ENCODE data around the gene SLC16A1.
"Not testable (repeated sequence)": the region's sequence is repeated elsewhere in the genome, so short reads cannot be mapped to it uniquely, and the experiment has no call there.

SLC16A1 gene

GRCh38 chr1:112925015-112925414 lies 31.0 kb downstream of the SLC16A1 start:
- DNase-seq (ENCODE audit: low read depth), result no peak

DNA sequence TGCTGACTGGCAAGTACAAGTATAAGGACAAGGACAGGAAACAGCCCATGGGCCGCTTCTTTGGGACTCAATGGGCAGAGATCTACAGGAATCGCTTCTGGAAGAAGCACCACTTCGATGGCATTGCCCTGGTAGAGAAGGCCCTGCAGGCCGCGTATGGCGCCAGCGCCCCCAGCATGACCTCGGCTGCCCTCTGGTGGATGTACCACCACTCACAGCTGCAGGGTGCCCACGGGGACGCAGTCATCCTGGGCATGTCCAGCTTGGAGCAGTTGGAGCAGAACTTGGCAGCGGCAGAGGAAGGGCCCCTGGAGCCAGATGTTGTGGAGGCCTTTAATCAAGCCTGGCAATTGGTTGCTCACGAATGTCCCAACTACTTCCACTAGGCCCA lies 32.0 kb downstream of the SLC16A1 start:
- no peak for DNase-seq (ENCODE audit: low read depth)

GRCh38 chr1:112923234-112923958 lies 32.6 kb downstream of the SLC16A1 start:
- DNase-seq (ENCODE audit: low read depth), result no peak

DNA sequence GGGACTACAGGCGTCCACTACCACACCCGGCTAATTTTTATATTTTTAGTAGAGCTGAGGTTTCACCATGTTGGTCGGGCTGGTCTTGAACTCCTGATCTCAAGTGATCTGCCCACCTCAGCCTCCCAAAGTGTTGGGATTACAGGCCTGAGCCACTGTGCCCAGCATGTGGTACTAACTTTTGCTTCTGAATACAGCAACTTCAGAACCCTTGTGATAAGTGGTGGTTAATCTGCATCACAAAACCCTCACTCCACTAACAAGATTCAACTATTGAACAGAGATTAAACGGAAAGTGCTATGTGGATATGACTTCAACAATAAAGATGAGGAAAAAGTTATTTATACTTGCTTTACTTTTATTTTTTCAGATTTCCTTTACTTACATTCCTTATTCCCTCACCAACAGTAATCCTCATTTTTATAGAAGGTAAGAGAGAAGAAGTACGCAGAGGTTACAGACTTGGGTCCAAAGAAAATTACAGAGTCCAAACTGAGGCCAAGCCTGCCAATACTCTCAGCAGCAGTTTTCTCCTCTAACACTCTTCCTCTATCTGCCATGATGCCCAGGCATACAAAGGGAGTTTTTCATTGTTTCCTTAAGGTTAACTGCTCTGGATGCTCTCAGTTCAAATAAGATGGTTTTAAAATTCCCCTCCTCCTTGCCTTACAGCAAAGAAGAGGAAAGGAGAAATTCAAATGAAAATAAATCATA lies 44.3 kb downstream of the SLC16A1 start:
- DNase-seq (ENCODE audit: low read depth), result no peak

DNA sequence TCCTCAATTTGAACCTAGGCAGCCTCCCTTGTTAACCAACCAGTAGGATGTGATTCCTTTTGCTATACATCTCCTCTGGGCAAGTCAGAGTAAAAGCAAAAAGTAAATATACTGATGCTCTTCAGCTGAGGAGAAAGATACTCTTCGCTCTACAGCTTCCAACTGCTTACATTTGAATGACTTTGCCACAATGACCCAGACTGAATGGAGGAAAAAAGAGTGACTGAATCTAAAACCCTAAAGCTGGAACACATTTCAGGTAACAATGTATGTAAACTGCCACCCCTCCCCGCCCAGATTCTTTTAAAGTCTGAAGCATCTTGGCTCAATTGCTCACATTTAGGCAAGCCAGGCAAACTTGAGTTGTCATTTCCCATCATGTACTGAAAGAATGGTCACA lies 46.1 kb downstream of the SLC16A1 start:
- no peak for DNase-seq (ENCODE audit: low read depth)

DNA sequence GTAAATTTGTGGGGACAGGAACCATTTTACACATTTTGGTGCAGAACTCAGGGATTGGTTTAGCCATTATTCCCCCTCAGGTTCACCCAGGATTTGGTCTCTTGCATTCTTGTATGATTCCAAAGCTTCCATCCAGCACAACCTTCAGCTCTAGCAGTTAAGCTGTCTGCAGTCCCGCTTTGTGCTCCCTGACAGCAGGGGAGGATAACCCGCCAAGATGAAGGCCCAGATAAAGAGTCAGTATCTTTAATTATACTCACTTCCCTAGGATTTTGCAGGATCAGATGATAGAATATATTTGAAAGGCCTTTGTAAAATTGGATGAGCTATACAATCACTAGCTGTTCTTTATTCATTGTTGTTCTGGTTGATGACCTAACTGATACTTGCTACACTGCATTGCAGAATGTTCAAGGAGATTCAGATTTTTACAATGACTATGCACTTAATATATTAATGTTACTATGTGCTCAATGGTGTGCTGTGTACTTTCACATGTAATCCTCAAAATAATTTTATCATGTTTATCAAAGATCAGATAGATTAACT lies 49.8 kb downstream of the SLC16A1 start:
- no peak for DNase-seq (ENCODE audit: low read depth)

DNA sequence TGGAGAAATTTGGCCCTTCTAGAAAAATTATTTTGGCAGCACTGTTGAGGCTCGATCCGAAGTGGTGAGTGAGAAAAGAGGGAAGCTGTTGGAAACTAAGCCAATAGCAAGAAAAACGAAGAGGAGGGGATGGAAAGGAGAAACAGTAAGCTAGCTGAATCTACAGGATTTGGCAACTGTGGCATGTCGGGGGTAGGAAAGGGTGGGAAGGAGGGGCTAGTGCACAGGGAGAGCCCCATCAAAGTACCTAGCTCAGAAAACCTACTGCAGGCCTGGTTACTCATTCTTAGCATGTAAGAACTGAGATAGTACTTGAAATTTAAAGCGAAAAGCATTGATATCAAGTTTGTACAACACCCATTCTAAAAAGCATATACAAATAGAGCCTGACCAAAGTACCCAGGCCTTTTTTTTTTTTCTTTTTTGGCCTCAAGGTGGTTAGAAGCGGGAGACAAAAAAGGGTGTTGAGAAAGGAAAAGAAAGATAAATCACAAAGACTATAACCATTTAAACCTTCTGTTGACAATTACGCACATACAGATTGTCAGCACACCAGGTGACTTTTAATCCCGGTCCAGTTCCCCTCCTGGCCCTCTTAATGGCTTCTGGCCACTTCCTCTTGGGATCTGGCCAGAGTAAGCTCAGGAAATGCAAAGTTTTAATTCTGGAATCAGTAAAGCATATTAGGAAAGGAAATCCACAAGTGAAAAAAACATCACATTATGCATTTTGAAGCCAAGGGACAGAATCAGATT lies 50.4 kb downstream of the SLC16A1 start:
- DNase-seq (ENCODE audit: low read depth), result no peak

GRCh38 chr1:112904831-112905261 lies 51.1 kb downstream of the SLC16A1 start:
- DNase-seq (ENCODE audit: low read depth), result no peak

GRCh38 chr1:112904071-112904830 lies 51.7 kb downstream of the SLC16A1 start:
- DNase-seq (ENCODE audit: low read depth), result no peak

- DNase-seq (ENCODE audit: low read depth), result no peak
Measured at GRCh38 chr1:112902221-112902620, 53.8 kb downstream of the SLC16A1 start.

DNA sequence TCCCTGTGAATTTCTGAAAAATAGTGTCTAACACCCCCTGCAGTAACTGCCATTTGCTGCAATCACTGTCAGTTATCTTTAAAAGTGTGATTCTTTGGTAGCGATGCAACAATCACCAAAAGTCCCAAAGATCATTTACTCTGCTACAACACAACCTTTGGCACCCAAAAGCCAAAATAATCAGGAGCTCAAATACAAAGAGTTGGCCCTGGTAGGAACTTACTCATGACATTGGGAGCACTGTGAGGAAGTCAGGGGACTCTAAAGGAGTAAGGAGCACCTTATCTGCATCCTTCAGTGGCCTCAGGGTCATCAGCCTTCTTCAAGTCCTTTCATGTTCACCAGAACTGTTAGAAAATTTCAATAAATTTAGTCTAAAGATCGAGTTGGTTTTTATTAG lies 54.6 kb downstream of the SLC16A1 start:
- no peak for DNase-seq (ENCODE audit: low read depth)

DNA sequence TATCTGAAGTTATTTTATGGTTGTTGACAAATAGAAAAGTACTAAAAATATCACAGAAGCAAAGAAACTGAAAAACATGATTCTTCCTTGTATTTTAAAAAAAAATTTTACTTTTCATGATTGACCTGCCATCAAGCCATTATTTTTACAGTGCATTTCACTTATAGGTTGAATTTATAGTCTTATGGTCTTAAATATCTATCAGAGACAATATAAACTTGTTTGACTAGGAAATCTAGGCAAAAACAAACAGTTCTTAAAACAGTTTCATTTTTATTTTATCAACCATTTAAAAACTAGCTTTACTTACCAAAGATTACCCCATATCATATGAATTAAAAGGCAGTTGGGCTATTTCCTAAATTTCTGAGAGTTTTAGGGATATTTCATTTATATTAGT lies 59.2 kb downstream of the SLC16A1 start:
- DNase-seq (ENCODE audit: low read depth), result no peak

- no peak for DNase-seq (ENCODE audit: low read depth)
Measured at GRCh38 chr1:112894561-112895011, 61.4 kb downstream of the SLC16A1 start.

GRCh38 chr1:112894010-112894292 lies 62.0 kb downstream of the SLC16A1 start:
- DNase-seq (ENCODE audit: low read depth), result no peak

- DNase-seq (ENCODE audit: low read depth), result no peak
Measured at GRCh38 chr1:112893288-112894009, 62.5 kb downstream of the SLC16A1 start.

DNA sequence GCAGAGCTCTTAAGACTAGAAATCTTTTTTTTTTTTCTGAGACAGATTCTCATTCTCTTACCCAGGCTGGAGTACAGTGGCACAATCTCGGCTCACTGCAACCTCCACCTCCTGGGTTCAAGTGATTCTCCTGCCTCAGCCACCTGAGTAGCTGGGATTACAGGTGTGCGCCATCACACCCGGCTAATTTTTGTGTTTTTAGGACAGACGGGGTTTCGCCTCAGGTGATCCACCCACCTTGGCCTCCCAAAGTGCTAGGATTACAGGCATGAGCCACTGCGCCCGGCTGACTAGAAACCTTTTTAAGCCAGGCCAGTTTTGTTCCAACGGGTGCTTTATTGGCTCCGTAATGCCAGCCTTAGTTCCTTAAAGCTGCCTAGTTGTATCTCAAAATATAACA lies 66.1 kb downstream of the SLC16A1 start:
- DNase-seq (ENCODE audit: low read depth), result not testable (repeated sequence)

GRCh38 chr1:112889052-112889768 lies 66.8 kb downstream of the SLC16A1 start:
- DNase-seq (ENCODE audit: low read depth), result no peak

- no peak for DNase-seq (ENCODE audit: low read depth)
Measured at GRCh38 chr1:112888630-112889029, 67.4 kb downstream of the SLC16A1 start.

DNA sequence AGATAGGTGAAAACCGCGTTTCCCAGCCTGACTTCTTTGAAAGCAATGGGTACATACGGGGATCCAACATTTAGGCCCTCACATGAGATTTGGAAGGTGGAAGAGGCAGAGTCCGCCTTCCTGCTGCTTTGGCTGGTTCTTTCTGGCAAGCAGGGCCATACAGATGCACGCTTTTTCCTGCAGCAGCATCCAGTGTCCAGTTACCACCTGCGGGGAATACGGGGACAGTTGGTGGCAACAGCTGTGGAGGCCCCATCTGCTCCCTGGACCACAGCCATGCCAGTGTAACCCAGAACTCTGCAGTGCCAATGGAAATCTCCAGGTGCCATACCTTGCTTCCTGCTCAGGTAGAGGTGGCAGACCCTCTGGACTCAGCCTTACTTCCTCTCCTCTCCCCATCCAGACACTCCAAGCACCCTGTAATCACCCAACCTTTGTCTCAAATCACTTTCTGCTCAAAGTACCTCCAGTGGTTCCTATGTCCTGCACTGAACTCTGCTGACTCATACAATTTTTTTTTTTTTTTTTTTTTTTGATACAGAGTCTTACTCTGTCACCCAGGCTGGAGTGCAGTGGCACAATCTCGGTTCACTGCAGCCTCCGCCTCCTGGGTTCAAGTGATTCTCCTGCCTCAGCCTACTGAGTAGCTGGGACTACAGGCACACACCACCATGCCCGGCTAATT lies 68.3 kb downstream of the SLC16A1 start:
- no peak for DNase-seq (ENCODE audit: low read depth)

- not testable (repeated sequence) for DNase-seq (ENCODE audit: low read depth)
Measured at GRCh38 chr1:112884996-112885395, 71.0 kb downstream of the SLC16A1 start.

All from T follicular helper cell (primary cell).